Cardiac fibroblast (primary cell): ENCODE results near the gene IFNGR2.
"Not testable (repeated sequence)": the region's sequence is repeated elsewhere in the genome, so short reads cannot be mapped to it uniquely, and the experiment has no call there.

Source experiments
- DNase-seq, 2 donors: peaks; one replicate each; pipeline versions ENCODE4 v3.0.0 to v3.0.0-alpha.2; 2010; ENCODE audit warnings: low read depth in 2 of 2
- H3K4me3 ChIP-seq, 2 donors: replicated peaks in 1 of 2; 1 replicate in 1 of 2; 2 replicates in 1 of 2; pipeline ENCODE4 v1.5.1; 2011; ENCODE audit warnings: low read depth in 2 of 2, low read length in 2 of 2, mild to moderate bottlenecking in 2 of 2, moderate library complexity in 1 of 2
- TF ChIP-seq, protein P1 (sequence below): IDR thresholded peaks from one replicate; pipeline ENCODE4 v1.5.1; 2011; ENCODE audit warnings: low read depth, mild to moderate bottlenecking, low read length, inconsistent platforms

Gene IFNGR2

DNA sequence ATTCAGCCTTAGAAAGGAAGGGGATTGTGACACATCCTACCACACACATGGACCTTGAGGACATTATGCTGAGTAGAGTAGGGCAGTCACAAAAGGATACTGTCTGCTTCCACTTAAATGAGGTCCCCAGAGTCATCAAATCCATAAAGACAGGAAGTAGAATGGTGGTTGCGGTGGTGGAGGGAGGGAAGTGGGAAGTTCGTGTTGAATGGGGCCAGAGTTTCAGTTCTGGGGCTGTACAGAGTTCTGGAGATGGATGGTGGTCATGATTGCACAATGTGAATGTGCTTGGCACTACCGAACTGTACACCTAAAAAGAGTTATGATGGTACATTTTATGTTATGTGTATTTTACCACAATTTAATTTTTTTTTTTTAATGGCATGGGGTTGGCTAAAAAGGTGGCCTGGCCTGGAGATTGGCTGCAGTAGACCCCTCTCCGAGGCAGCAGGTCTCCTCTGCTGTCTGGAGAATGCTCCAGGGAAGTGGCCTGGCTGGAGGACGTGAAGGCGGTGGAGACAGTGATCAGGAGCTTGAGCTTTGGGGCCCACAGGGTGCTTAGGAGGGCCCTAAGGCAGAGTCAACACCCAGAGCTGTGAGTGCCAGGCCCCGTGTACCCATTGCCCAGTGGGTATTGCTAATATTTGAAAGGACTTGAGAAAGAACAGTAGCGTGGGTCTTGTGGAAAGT is 30.4 kb downstream of the IFNGR2 start:
- no peak overlapping the region for H3K4me3 ChIP-seq
- TF ChIP-seq, protein P1, sequence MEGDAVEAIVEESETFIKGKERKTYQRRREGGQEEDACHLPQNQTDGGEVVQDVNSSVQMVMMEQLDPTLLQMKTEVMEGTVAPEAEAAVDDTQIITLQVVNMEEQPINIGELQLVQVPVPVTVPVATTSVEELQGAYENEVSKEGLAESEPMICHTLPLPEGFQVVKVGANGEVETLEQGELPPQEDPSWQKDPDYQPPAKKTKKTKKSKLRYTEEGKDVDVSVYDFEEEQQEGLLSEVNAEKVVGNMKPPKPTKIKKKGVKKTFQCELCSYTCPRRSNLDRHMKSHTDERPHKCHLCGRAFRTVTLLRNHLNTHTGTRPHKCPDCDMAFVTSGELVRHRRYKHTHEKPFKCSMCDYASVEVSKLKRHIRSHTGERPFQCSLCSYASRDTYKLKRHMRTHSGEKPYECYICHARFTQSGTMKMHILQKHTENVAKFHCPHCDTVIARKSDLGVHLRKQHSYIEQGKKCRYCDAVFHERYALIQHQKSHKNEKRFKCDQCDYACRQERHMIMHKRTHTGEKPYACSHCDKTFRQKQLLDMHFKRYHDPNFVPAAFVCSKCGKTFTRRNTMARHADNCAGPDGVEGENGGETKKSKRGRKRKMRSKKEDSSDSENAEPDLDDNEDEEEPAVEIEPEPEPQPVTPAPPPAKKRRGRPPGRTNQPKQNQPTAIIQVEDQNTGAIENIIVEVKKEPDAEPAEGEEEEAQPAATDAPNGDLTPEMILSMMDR = no peak
- DNase-seq = no peak

DNA sequence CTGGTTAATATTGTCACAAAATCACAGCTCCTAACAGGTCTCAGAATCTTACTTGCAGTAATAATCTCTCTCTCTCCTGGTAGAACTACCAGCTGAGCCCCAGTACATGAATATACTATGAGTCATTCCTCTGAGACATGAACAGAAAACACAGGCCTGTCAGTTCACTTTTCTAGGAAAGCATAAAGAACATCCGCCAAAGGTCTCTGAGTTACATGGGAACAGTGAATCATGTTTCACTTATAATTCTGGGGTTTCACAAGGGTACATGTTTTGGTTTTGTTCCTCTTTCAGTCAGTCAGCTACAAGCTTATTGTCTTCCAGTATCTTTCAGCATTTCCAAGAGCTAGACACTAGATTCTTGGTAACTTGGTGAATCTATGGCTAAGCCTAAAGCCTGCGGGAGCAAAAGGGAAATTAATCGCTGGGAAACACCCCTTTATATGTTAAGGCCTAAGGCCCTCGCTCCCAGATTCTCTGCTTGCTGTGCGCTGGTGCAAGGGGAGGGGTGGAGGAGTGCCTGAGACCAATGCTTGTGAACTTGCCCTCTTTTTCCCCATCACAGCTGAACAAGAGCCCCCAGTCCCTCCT is 31.7 kb downstream of the IFNGR2 start:
- peak; percentile 91 to 95 for DNase-seq
- H3K4me3 ChIP-seq = no peak overlapping the region
- TF ChIP-seq, protein P1 = no peak

DNA sequence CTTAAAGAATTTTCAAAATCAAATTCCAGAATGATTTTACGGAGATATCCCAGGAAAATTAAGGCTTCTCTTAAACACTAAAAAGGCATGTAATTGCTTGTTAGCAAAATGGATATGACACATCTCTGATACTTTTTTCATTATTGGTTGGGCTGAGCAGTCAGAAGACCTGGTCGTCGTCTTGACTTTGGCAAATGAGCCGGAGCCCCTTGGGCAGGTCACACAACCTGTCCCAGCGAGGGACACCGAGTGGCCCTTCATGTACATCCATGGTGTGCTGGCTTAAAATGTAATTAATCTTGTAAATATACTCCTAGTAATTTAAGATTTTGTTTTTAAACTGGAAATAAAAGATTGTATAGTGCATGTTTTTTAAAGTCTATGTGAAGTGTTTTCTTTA is 33.9 kb downstream of the IFNGR2 start:
- no peak for DNase-seq
- TF ChIP-seq, protein P1 = no peak
- no peak overlapping the region for H3K4me3 ChIP-seq

DNA sequence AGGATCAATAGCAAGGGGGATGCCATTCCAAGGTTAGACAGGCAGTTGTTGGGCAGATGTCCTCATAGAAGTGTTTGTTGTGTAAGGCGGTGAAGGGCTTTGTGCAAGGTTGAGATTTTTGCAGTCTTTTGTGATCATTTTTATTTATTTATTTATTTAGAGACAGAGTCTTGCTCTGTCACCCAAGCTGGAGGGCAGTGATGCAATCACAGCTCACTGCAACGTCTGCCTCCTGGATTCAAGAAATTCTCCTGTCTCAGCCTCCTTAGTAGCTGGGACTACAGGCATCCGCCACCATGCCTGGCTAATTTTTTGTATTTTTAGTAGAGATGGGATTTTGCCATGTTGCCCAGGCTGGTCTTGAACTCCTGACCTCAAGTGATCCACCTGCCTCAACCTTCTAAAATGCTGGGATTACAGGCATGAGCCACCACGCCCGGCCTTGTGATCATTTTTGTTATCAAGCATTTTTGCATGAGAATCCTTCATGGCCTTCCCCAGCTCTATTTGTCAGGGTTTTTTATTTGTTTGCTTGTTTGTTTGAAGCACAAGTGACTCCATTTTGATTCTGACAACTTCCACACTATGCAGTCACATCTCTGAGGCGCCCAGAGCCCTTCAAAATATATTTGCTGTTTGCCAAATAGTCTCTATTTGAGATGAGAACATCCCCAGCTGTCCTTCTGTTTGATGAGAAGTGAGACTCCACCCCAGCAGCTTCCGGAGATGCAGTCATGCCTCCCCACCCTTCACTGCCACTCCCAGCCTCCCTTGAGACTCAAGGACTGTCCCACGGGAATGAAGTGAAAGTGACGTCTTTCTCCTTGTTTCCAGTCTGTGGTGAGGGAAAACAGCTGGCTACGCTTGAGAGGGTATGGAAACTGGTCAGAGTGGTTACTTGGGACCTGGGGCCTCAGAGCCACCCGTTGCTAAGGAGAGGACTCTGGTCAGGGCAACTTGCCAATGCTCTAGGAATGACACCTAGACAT is 38.6 kb downstream of the IFNGR2 start:
- TF ChIP-seq, protein P1 = no peak
- DNase-seq = peak; percentile 80 to 96
- no peak overlapping the region for H3K4me3 ChIP-seq

DNA sequence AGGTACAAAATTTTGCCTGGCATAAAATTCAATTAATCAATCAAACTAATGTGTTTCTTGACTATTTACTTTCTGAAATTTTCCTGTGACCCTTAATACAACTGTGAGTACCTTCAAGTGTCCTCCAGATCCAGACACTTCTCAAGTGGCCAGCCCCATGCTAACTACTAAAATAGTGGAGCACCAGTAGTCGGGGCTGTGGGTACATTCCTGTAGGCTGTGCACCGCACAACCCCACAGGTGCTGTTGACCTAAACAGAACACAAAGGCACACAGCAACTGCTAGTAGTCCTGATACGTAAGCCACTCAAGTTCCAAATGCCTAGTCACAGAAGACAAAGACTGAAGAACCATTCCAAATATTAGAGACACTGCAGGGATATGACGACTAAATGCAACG is 40.0 kb downstream of the IFNGR2 start:
- no peak overlapping the region for H3K4me3 ChIP-seq
- no peak for DNase-seq
- TF ChIP-seq, protein P1 = no peak

DNA sequence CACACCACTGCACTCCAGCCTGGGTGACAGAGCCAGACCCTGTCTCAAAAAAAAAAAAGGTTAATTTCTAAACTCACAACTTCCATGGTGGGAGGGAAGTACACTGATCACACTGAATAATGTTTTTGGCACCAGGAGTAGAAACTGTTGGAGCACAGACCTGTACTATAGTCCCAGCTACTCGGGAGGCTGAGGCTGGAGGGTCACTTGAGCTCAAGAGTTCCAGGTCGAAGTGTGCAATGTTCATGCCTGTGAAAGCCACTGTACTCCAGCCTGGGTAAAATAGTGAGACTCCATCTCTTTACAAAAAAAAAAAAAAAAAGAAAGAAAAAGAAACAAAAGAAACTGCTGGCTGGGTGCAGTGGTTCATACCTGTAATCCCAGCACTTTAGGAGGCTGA is 41.3 kb downstream of the IFNGR2 start:
- TF ChIP-seq, protein P1 = no peak
- no peak for DNase-seq
- no peak overlapping the region for H3K4me3 ChIP-seq

DNA sequence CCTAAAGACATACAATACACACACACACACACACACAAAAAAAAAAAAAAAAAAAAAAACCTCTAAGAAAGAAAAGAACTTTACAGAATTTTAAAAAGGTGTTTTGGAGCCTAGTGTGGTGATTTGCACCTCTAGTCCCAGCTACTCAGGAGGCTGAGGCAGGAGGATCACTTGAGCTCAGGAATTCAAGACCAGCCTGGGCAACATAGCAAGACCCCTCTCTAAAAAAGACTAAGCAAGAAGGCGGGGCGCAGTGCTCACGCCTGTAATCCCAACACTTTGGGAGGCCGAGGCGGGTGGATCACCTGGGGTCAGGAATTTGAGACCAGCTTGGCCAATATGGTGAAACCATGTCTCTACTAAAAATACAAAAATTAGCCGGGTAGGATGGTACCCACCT is 43.4 kb downstream of the IFNGR2 start:
- H3K4me3 ChIP-seq, DNase-seq: not testable (repeated sequence)
